GM18502 (cell line): ENCODE data around the gene PSMB2.
"Not testable (repeated sequence)": the region's sequence is repeated elsewhere in the genome, so short reads cannot be mapped to it uniquely, and the experiment has no call there.

ENCODE experiments used
- ATAC-seq: cut with Tn5 transposase; IDR thresholded peaks from one replicate; pipeline ENCODE4 v1.9.1; 2021; ENCODE audit warnings: mild to moderate bottlenecking; ENCODE audit not compliant: unreplicated experiment, poor library complexity

Gene PSMB2

GRCh38 chr1:35597870-35598269 is 43.5 kb downstream of the PSMB2 start:
- ATAC-seq = no peak

GRCh38 chr1:35595684-35596083 is 45.6 kb downstream of the PSMB2 start:
- no peak for ATAC-seq

- ATAC-seq = no peak
Observed at GRCh38 chr1:35594005-35594760, 47.1 kb downstream of the PSMB2 start.

- no peak for ATAC-seq
Observed at GRCh38 chr1:35592991-35593769, 48.1 kb downstream of the PSMB2 start.

- ATAC-seq = no peak
Observed at GRCh38 chr1:35591211-35591610, 50.1 kb downstream of the PSMB2 start.

GRCh38 chr1:35590476-35591040 is 50.8 kb downstream of the PSMB2 start:
- ATAC-seq = no peak

DNA sequence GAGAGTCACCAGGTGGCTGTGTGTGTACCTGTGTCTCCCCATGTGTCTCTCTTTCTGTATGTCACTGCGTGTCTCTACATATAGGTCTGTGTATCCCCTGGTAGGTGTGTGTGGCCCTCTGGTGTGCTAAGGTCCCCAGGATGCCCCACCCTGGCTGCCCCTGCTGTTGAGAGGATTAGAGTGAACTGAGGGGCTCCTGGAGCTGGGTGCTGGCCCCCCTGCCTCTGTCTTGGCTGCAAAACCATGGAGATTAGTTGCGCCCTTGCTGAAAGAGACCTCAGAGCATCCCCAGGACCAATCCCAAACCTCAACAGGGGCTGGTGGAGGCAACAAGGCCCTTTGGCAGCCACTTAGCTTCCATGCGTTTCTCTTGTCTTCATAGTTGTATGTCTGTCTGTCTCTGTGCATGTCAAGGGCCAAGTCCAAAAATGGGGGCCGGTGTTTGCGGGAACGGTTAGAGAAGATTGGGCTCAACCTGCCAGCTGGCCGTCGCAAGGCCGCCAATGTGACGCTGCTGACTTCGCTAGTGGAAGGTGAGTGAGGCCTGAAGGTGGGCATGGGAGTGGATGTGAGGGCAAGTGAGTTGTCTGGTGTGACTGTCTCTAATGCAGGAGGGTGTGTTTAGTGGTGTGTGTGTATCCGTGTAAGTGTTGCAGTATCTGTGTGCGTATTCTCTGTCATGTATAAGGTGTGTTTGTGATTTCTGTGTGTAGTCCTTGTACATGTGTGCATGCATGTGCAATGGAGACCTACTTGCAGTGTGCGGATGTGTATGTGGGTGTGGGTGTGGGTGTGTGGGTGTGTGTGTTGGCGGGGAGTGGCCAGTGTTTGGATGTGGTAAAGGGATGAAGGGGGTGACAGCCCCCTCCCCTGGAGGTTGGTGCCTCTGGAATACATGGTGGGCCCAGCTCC is 51.6 kb downstream of the PSMB2 start:
- no peak for ATAC-seq

DNA sequence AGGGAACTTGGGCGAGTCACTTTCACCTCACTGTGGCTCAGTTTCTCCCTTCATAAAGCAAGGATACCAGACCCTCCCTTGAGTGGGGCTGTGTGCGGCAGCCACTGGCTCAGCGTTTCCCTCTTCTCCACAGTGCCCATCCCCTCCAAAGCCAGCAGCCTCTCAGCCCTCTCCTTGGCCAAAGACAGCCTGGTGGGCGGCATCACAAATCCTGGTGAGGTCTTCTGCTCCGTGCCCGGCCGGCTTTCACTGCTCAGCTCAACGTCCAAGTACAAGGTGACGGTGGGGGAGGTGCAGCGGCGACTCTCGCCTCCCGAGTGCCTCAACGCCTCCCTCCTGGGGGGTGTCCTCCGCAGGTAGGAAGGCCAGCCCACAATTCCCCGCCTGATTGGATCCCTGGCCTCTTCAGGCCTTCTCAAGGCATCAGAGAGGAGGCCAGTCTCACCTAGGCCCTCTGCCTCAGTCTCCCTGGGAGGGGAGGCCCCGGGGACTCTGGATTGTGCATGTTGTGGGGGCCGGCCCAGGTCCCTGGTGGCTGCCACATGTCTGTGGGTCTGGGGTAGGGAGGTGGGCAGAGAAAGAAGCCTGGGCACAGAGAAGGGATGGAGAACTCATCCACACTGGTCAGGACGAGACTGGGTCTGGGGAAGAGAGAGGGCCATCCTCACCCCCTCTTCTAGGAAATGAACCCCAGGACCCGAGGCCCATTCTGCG is 53.0 kb downstream of the PSMB2 start:
- no peak for ATAC-seq

DNA sequence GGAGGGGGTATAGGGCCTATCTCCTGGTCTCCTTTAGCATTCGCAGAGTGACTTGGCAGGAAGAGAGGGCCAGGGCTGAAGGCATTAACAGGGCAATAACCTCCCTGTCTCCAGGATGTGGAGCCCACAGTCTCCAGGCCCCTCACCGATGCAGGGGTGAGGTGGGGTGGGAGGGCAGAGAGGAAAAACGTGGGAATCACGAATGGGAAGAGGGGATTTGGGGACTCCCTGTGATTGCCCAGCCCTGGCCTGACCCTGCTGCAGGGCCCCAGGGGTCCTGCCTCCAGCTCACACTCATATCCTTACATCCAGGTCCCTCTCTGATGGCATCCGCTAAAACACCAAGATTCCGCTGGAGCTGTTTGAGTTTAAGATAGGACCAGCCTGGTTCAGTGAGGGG is 53.6 kb downstream of the PSMB2 start:
- ATAC-seq = no peak

DNA sequence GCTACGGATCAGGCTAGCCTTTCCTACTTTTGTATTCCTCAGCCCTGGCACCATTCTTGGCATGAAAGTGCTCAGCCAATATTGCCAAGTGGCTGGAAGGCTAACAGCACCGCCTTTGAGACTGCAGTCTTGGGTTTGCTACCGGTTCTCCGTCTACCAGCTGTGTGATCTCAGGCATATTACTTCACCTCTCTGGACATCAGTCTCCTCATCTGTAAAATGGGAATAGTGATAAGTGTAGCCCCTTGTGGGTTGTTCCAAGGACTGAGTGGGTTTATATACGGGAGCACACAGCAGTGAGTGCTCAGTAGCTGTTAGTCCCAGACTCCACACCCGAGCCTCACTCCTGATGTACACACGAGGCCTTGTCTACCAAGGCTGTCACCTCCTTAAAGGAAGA is 54.5 kb downstream of the PSMB2 start:
- ATAC-seq = no peak

DNA sequence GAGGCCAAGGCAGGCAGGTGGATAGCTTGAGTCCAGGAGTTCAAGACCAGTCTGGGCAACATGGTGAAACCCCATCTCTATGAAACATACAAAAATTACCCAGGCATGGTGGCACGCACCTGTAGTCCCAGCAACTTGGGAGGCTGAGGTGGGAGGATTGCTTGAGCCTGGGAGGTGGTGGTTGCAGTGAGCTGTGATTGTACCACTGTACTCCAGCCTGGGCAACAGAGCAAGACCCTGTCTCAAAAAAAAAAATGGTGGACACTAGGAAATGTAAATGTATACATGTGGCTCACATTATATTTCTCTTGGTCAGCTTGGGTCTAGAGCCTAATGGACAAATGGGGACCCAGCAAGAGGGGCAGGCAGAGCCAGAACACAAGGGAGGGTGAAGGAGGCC is 55.5 kb downstream of the PSMB2 start:
- ATAC-seq = not testable (repeated sequence)

DNA sequence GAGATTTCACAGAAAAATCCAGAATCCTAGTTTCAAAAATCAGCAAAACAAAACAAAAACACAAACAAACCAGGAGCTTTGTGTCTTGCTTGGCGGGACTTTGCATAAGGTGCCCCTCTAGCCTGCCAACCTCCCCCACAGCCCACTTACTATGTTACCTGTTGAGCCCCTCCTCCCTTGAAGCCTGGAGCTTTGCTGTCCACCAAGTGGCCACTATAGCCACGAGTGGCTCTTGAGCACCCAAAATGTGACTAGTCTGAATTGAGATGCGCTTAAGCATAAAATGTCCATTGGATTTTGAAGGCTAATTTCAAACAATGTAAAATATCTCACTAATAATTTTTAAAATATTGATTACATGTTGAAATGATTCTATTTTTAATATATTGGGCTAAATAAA is 56.0 kb downstream of the PSMB2 start:
- ATAC-seq = no peak

DNA sequence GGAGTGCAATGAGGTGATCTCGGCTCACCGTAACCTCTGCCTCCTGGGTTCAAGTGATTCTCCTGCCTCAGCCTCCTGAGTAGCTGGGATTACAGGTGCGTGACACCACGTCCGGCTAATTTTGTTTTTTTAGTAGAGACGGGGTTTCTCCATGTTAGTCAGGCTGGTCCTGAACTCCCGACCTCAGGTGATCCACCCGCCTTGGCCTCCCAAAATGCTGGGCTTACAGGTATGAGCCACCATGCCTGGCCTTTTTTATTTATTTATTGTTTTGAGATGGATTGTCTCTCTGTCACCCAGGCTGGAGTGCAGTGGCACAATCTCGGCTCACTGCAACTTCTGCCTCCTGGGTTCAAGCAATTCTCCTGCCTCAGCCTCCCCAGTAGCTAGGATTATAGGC is 59.7 kb downstream of the PSMB2 start:
- not testable (repeated sequence) for ATAC-seq

- no peak for ATAC-seq
Observed at GRCh38 chr1:35580949-35581388, 60.4 kb downstream of the PSMB2 start.

- ATAC-seq = peak; percentile 79
Observed at GRCh38 chr1:35577071-35577998, 64.0 kb downstream of the PSMB2 start.

- not testable (repeated sequence) for ATAC-seq
Observed at GRCh38 chr1:35576766-35577070, 64.6 kb downstream of the PSMB2 start.

GRCh38 chr1:35576061-35576765 is 65.1 kb downstream of the PSMB2 start:
- no peak for ATAC-seq

GRCh38 chr1:35575416-35575958 is 65.8 kb downstream of the PSMB2 start:
- no peak for ATAC-seq
